ENCODE results near the gene DNLZ. TPM values are rescaled to one million over a fixed set of nuclear protein-coding genes. Genes with fewer than 3 reads are reported as not detected.

The DNLZ gene
- total and polyA plus RNA-seq, 7 donors: 8.2 to 40.7 (median 18.7) TPM

- H3K9me3 ChIP-seq: no peaks in the 10 kb centered on the region
- H3K36me3 ChIP-seq (ENCODE audit: insufficient read depth in 1 of 2, low read depth in 1 of 2): no peaks in the 10 kb centered on the region
- ATAC-seq (no peak), DNase-seq (no peak)
- H3K4me1 ChIP-seq: no peaks in the 10 kb centered on the region
- H3K27me3 ChIP-seq (ENCODE audit: insufficient read depth in 3 of 3, low read length in 2 of 3): peaks cover 0 to 31% (median 8%) of the 10 kb centered on the region in 3 donors
- H3K4me3 ChIP-seq: no peak overlapping the region
- H3K27ac ChIP-seq: no peak overlapping the region
- 85 to 89% (median 88%) methylated on average over 11 to 12 of the region's 12 CpGs for WGBS, 3 donors
- intact Hi-C loops (cut with DNase I): loop anchor here in 1 of 2 donors (1.0 to 10.0 kb wide), 2 partner anchors 60 to 295 kb away; partner anchors contain the start of gene SNAPC4
- TF ChIP-seq CTCF (IDR thresholded peaks at IDR 0.05): no peak
Measured at GRCh38 chr9:136339958-136340310, 23.6 kb downstream of the DNLZ start.

GRCh38 chr9:136339173-136339957 lies 24.2 kb downstream of the DNLZ start:
- no peaks in the 10 kb centered on the region for H3K9me3 ChIP-seq
- no peak overlapping the region for H3K27ac ChIP-seq
- intact Hi-C loops (cut with DNase I): loop anchor here in 1 of 2 donors (1.0 to 10.0 kb wide), 2 partner anchors 61 to 295 kb away; partner anchors contain the start of gene SNAPC4
- TF ChIP-seq CTCF (IDR thresholded peaks at IDR 0.05): peak; percentile 79
- ATAC-seq (peak; percentile 72 to 88 (median 74)), DNase-seq (peak in 1 of 2 donors; percentile 80)
- WGBS, 3 donors: 73 to 77% (median 73%) methylated on average over 30 to 32 of the region's 32 CpGs
- H3K27me3 ChIP-seq (ENCODE audit: insufficient read depth in 3 of 3, low read length in 2 of 3): peaks cover 0 to 25% (median 8%) of the 10 kb centered on the region in 3 donors
- no peaks in the 10 kb centered on the region for H3K4me1 ChIP-seq
- H3K36me3 ChIP-seq (ENCODE audit: insufficient read depth in 1 of 2, low read depth in 1 of 2): no peaks in the 10 kb centered on the region
- H3K4me3 ChIP-seq: no peak overlapping the region

- intact Hi-C loops (cut with DNase I): loop anchor here in 1 of 2 donors (10.0 kb wide), 1 partner anchor 296 kb away; no protein-coding TSS in a partner anchor
- H3K9me3 ChIP-seq: no peaks in the 10 kb centered on the region
- H3K27me3 ChIP-seq (ENCODE audit: insufficient read depth in 3 of 3, low read length in 2 of 3): peaks cover 0 to 19% (median 5%) of the 10 kb centered on the region in 3 donors
- no peak overlapping the region for H3K4me3 ChIP-seq
- no peaks in the 10 kb centered on the region for H3K4me1 ChIP-seq
- H3K27ac ChIP-seq: no peak overlapping the region
- DNase-seq: no peak
- H3K36me3 ChIP-seq (ENCODE audit: insufficient read depth in 1 of 2, low read depth in 1 of 2): no peaks in the 10 kb centered on the region
- WGBS, 3 donors: 92 to 94% (median 94%) methylated on average over 24 to 25 of the region's 25 CpGs
- no peak for TF ChIP-seq CTCF (IDR thresholded peaks at IDR 0.05)
- no peak for ATAC-seq
Measured at GRCh38 chr9:136338511-136338910, 25.0 kb downstream of the DNLZ start.

GRCh38 chr9:136337416-136338395 lies 25.8 kb downstream of the DNLZ start:
- DNase-seq: no peak
- ATAC-seq: no peak
- TF ChIP-seq CTCF (IDR thresholded peaks at IDR 0.05): no peak
- Histone ChIP-seq H3K4me1 (no peaks in the 10 kb centered on the region), H3K27ac (no peak overlapping the region), H3K36me3 (ENCODE audit: insufficient read depth in 1 of 2, low read depth in 1 of 2) (no peaks in the 10 kb centered on the region), H3K27me3 (ENCODE audit: insufficient read depth in 3 of 3, low read length in 2 of 3) (peaks cover 0 to 12% (median 5%) of the 10 kb centered on the region in 3 donors), H3K9me3 (no peaks in the 10 kb centered on the region), H3K4me3 (no peak overlapping the region)
- intact Hi-C loops (cut with DNase I): loop anchor here in 1 of 2 donors (10.0 kb wide), 1 partner anchor 297 kb away; no protein-coding TSS in a partner anchor
- WGBS, 3 donors: 78 to 91% (median 80%) methylated on average over 36 to 43 of the region's 43 CpGs
